HG03342 (cell line): ENCODE data around the gene PLA2G15.
A peak's percentile ranks its signal among the peaks of the same experiment; 100 is the strongest.

Experiments used
- ATAC-seq: cut with Tn5 transposase; IDR thresholded peaks from one replicate; pipeline ENCODE4 v1.9.1; 2021; ENCODE audit warnings: mild to moderate bottlenecking, moderate library complexity; ENCODE audit not compliant: unreplicated experiment

PLA2G15 gene

DNA sequence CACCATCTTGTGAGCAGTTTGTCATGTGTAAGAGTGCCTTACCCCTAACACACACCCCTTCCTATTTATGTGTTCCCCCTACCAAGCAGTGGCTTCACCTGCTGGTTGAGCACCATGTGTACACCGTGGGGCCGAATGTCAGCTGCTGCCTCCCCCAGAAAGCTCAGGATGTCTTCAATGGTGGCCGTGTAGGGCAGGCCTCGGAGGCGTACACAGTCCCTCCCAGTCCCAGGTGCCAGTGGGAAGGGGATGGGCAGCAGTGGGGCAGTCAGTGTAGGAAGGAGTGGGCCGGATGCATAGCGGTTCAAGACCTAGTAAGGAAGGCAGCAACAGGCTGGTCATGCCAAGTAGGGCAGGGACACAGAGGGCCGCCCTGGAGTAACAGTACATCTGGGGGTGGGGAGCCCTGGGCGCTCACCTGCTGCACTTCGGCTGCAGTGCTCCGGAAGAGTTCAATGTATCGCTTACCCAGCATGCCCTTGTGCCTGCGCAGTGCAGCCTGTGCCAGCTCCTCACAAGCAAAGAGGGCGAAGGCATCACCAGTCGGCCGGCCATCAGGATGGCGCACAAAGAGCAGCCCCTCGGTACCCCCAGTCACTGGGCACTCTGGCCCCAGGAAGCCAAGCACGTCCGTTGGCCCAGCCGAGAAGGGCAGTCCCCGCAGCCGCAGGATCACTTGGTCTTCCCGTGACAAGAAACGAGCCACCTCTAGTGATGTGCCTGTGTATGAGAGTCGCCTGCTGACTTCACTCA is 13.6 kb upstream of the PLA2G15 start:
- ATAC-seq = no peak

DNA sequence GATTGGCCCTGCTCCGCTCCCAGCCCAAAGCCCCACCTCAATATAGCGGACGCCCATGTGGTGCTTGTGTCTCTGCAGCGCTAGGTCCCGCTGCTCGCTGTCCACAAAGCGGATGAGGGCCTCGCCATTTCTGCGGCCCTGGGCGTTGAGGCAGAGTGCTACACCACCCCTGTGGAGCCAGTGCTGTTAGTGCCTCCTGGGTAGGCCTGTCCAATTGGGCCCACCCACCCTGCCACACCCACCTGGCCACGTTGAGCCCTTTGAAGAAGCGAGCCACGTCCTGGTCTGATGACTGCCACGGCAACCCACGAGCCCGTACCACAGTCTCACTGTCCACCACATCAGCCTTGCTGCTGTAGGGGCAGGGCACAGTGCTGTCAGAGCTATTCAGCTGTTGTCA is 12.8 kb upstream of the PLA2G15 start:
- no peak for ATAC-seq

DNA sequence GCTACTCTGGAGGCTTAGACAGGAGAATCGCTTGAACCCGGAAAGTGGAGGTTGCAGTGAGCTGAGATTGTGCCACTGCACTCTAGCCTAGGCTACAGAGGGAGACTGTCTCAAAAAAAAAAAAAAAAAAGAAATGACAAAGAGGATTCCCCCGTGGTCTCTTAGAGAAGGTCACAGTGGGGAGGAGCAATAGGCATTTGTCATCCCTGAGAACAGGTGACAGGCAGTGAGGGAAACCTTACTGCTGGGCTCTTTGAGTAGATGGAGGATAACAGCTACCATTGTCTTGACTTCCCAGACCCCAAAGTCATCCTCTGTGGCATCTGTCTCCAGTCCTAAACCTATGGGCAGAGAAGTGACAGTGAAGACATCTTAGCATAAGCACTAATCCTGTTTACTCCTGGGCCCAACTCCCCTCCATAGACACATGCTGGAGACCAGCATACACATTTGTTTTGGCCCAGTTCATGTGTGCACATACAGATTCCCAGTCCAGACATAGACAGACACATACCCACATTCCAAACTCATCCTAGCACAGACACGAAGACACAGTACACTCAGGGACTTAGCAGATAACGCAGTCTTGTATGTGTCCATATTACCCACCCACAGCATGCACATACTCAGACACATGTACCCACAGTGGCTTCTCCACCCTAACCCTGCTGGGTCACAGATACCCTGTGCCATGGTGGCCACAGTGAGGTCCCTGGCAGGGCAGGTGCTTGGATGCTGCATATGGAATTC is 11.9 kb upstream of the PLA2G15 start:
- no peak for ATAC-seq

DNA sequence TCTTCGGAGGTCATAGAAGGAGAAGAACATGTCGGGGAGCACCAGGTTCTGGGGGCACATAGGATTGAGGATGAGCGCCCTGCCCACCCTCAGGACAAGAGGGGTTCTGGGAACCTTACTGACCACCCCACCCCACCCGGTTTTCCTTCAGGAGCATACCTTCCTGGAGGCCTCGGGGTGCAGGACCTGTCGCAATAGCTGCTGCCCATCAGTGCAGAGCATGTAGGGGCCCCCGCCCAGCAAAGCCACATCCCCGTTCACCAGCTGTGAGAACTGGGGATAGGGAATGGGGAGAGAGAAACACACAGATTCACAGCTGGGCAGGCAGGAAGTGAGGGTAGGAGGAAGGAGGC is 11.4 kb upstream of the PLA2G15 start:
- ATAC-seq = no peak

DNA sequence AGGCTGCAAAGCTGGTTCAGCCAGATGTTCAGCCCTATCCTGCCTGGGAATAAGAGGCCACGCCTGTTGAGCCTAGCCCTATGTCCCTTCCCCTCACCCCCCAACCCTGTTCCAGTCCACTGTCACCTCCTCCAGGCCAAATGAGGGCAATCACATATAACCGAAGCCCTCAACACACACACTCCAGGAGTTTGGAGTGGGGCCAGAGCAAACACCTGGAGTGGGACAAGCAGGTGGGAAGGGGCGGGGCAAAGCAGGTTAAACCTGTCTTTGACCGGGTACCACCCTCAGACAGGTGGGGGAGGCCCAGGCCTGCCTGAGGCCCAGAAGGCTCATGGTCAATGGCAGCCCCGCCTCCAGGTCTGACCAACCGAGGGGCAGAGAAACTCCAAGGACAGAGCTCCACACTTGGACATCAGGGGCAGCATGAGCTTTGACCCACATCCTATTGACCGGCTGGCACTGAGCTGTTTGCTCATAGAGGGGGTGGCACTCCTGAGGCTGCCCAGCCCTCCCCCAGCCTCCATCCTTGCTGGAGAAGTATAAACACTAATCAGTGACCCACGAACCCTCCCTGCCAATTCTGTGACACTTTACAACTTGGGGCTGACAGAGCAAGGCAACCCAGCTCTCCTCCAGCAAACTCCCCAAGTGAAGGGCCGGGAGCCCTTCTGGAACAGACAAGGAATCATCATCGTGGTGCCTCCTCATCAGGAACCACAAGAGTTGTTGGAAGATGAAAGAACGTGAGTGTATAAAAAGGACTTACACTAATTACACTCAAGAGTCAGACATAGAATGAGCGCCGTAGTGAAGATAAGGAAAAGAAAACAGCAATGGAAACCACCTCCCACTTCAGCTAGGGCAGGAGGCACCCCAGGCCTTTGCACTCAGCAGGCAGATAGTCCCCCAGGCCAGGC is 10.7 kb upstream of the PLA2G15 start:
- no peak for ATAC-seq

DNA sequence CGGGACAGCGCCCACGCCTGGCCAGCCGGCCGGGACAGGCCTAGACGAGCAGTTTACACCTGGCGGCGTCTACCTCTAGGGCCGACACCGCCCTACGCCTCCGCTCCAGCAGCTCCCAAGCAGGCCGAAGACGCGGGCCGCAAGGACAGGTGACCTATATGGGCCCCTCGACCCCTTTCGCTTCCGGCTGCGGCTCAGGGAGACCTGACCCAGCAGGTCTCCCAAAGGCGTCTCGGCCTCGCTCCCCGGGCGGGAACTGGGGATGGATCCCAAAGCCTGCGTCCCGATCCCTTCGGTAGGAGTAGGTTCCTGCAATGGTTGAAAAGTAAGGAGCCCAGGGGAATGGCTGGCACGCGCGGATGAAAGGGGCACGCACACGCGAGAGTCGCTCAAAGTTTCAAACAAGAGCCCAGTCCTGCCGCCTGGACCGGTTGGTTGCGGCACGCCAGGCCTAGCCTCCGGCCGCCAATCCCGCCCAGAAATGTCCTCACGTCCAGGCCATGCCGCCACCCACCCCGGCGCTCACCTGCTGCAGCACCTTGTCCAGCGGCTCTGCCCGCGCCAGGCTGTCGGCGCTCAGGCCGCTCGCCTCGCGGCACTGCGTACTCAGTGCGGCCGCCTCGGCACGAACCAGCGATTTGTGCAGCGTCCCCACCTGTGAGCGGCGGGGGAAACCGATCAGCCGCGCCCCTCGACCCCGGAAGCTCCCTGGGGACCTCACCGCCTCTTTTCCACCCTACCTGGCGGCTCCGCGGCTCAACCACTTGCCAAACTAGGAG is 9.9 kb upstream of the PLA2G15 start:
- ATAC-seq = no peak

DNA sequence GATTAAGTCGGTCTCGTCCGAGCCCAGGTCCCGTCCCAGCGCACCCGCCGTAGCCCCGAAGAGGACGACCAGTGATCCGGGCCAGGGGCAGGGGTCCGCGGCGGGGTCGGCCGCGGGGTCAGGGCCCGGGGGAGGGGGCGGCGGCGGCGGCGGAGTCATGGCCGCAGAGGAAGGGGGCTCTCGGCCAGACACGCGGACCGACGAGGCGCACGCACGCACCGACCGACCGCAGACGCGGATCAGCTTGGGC is 9.4 kb upstream of the PLA2G15 start, which contains the start of gene ESRP2:
ESRP2 (minus strand) TSS at position 241 of the 250 bp plus-strand sequence; CDS start at position 159, 82 bp downstream.
- no peak for ATAC-seq

DNA sequence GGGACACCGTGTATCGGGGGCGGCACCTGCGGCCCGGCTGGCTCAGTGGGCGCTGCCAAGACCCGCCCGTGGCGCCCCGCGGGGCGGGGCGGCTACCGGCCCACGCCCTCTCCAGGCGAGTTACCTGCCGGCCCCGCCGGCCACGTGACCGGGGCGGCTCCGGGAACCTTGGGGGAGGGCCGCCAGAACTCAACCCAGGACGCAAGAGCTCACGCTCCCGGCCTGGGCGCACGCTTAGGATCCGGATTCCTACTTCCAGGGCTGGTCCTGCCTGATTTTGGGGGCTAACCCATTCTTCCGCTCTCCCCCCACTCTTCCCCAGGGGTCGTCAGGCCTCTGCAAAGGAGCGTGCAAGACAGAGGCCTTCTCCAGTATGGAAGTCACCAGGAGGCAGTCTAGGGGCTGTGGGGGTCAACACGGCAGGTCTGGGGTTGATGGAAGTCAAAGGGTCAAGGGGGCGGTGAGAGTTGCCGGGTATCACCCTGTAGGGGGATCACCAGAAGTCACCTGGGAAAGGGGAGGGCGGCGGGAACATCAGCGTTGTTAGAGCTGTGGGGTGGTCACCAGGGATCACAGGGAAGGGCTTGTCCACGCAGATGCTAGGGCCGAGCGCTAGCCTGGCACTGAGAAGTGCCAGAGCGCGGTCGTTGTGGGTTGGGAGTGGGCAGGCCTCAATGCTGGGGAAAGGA is 8.9 kb upstream of the PLA2G15 start:
- no peak for ATAC-seq

DNA sequence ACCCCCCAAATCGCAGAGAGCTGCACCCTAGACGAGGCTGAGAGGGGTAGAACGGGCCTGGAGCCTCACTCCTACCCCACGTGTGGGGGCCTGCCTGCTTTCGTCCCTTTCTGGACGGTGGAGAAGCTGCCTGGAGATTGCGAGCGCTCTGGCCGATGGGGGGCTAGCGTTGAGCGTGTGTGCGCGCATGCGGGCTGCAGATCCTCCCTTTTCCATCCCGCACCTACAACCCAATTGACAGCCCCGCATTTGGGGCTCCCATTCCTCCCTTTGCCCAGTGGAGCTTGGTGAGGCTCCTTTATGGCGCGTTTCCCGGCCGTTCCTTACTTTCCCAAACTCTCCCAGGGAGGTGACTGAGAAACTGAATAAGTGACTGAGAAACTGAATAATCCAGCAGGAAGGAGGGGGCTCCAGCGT is 8.3 kb upstream of the PLA2G15 start:
- no peak for ATAC-seq

DNA sequence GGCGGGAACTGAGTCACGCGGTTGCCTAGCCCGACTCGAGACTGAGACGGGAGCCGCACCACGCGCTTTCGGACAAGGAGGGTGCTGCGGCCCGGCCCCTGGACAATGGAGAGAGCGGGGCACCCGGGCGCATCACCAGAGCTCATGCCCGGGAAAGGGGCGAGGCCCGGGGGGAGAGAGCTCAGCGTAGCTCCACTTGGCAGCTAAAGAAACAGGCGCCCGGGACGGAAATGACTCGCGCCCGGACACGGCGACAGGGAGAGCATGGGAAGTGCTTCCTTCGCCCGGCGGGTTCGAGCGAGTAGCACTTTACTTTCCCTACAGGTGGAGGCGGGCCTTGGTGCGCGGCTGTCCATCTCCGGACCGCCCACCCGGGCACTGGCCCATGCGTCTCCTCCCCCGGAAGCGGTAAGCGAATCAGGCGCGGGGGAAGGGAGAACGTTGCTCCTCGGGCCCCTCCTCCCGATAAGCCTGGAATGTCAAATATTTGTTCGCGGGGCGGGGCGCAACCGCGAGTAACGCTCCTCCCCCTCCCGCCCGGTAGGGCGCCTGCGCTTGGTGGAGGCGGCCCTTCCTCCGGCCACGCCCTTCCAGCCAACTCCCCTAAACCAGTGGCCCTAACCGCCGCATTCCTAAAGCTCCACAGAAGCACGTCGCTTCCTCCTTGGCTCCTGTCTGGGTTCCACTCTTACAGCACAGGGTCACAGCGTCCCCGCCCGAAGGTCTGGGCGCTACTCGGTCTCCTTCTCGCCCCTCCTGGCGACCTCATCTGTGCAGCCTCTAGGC is 7.7 kb upstream of the PLA2G15 start:
- ATAC-seq = peak; percentile 69

DNA sequence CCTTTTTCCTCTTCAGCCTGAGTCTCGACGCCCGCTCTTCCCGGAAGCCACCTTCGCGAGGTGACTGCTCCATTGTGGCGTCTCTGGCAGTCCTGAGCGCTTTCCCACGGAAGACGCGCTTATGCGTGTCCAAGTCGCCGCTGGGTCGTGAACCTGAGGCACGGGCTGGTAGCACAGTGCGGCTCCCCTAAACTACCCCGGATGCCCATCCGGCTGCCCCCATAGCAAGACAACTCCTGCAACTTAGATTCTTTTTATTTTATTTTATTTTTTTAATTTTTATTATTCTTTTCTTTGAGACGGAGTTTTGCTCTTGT is 7.2 kb upstream of the PLA2G15 start:
- no peak for ATAC-seq

DNA sequence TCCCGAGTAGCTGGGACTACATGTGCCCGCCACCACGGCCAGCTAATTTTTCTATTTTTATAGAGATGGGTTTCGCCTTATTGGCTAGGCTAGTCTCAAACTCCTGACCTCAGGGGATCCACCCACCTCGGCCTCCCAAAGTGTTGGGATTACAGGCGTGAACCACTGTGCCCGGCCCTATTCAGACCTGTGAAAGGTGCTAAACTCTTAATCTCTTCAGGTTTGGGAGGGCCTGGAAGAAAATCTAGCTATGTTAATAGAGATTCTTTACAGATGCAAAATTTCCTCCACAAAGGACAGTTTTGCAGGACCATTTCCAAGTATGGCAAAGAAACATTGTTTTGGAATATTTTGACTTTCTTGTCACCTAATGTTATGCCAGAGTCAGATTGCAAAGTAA is 3.1 kb upstream of the PLA2G15 start:
- no peak for ATAC-seq

DNA sequence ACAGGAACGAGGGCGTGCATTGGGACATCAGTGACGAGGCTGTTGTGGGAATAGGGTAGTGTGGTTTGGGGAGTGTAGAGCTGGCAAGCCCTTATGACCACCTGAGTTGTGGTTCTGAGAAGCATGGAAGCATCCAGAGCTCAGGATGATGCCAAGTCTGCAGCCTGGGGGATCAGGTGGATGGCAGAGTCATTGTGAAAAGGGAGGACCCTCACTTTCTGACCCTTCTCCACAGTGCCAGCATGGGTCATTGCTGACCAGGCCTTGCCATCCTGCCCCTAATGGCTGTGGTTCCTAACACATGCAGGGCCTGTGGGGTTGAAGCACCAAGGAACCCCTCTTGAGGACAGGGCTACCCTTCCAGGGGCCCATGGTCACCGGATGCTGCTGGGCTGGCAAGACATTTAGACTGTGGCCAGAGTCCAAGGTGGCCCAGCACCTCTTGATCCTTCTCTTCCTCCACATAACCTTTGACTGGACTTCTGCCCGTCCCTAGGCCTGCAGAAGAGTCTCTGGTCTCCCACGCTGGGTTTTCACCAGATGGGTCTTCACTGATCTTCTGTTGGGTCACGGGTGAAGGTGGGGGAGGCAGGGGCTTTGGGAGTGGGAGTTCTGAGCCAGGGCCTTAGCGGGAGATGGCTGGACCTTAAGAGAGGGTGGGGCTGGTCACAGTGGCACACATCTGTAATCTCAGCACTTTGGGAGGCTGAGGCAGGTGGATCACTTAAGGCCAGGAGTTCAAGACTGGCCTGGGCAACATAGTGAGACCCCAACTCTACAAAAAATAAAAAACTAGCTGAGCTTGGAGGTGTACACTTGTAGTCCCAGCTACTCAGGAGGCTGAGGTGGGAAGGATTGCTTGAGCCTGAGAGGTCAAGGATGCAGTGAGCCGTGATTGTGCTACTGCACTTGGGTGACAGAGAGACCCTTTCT is 2.0 kb upstream of the PLA2G15 start:
- ATAC-seq = no peak

DNA sequence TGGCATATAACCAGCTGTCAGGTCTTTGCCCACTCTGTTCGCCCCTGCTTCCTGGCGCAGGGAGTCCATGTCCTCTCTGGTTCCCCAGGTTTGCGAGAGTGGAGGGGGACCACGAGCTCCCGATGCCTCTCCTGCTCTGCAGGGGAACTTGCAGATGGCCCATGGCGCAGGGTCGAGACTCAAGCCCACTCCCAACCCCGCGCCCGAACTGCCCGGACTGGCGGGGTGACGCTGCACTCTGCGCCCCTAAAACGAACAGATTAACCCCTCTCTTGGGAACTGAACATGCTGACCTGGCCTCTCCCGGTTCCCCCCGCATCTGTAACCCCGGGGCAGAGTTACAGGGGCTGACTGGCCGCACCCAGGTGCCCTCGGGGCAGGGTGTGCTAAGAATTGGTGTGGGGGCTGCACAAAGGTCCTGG is 681 bp upstream of the PLA2G15 start:
- ATAC-seq = no peak

DNA sequence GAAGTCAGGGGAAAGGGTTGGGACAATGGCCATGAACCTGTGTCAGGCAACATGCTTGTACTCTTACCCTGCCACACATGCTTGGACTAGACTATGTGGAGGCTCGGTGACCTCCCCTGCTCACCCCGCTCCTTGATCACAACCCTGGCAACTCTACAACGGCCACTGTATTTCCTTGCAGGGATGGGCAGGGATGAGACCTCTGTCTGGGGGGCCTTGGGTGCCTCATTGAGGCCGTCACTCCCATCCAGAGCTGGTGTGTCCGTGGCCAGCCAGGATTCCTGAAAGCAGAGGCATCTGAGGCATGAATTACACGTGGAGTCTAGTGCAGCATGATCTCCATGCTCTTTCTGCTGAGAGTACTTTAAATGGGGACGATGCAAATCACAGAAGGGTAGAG is 948 bp downstream of the PLA2G15 start:
- ATAC-seq = no peak

DNA sequence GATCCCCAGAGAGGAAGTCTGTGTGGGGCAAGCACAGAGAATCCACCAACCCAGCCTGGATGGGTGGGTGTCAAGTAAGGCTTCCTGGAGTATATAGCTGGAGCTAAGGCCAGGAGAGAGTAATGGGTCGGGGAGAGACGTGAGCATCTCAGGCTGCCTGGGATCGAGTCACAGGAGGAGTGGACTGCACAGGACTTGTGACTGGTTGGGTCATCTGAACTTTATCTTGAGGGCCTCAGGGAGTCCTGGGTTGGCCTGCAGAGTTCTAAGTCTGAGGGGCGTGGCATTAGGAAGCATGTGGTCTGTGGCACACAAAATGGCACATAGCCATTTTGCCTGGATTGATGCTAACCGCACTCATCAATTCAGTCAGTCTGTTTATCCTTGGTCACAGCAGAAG is 1.5 kb downstream of the PLA2G15 start:
- ATAC-seq = no peak

DNA sequence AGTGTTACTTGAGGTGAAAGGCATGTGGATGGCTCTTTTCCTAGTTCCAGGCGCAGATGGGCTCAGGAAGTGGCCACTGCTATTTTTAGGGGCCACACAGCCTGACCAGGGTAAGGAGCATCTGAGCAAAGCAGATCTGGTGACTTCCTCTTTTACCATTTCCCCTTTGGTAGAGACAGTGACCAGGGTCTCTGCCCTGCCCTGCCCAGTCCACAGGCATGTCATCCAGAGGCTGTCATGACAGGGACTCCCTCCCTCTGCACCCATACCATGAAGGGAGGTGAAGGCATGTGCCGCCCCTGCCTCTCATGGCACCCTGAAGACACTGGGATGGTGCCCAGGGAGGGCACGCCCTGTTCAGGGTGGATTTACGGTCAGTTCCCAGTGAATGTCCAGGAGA is 2.2 kb downstream of the PLA2G15 start:
- ATAC-seq = no peak

DNA sequence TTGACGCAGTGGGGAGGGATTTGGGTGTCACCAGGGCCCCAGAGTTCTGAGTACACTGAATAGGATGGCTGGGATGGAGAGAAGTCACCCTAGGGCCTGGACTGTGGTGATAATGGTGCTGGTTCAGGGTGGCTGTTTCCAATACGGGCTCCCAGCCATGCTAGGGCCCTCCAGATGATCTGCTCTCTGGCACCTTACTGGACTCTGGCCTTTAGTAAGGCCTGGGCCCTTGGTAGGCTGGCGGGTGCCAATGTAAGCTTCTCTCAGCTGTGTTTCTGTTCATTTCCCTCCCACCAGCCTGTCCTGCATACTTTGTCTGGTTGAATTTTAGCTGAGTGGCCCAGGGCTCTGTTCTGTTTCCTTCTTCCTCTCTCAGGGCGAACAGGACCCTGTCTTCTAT is 2.8 kb downstream of the PLA2G15 start:
- ATAC-seq = no peak

DNA sequence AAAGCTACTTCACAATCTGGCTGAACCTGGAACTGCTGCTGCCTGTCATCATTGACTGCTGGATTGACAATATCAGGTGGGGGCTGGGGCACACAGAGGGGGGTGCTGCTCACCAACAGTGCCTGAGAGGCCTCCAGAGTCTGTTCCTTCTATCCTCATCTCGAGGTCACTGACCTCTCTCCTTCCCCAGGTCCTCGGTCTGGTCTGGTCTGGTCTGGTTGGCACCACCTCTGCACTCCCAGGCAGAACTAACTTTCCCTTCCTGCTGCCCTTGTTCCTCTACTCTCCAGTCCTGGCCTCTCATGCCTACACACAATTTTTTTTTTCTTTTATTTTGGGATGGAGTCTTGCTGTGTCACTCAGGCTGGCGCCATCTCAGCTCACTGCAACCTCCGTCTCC is 4.2 kb downstream of the PLA2G15 start:
- no peak for ATAC-seq
